Mesothelial cell of epicardium (in vitro differentiated cells): ENCODE measurements around the gene RBM8A. TPM values are rescaled to one million over a fixed set of nuclear protein-coding genes. Genes with fewer than 3 reads are reported as not detected.

ENCODE experiments used
- DNase-seq, 2 experiments: peaks; one replicate each; pipeline ENCODE4 v3.0.0; 2021; ENCODE audit warnings: low spot score in 2 of 2; ENCODE audit not compliant: unreplicated experiment in 2 of 2
- H3K27ac Mint-ChIP-seq: 2 replicates; pipeline ENCODE4 v1.8.0; 2021; ENCODE audit warnings: mixed read lengths
- H3K27me3 Mint-ChIP-seq: 2 replicates; pipeline ENCODE4 v1.8.0; 2021; ENCODE audit warnings: low read depth, mixed read lengths
- H3K36me3 Mint-ChIP-seq: 2 replicates; pipeline ENCODE4 v1.8.0; 2021; ENCODE audit warnings: mixed read lengths
- H3K4me1 Mint-ChIP-seq: 2 replicates; pipeline ENCODE4 v1.8.0; 2021; ENCODE audit warnings: mixed read lengths
- H3K4me3 Mint-ChIP-seq: 2 replicates; pipeline ENCODE4 v1.8.0; 2021; ENCODE audit warnings: mild to moderate bottlenecking, moderate library complexity, mixed read lengths
- H3K9me3 Mint-ChIP-seq: 2 replicates; pipeline ENCODE4 v1.8.0; 2021; ENCODE audit warnings: mixed read lengths
- total RNA-seq: library from RNA; stranded (reverse); gene quantifications from 3 replicates; pipeline ENCODE4 v1.2.1, GENCODE V29; 2021
- TF ChIP-seq, protein P1 (sequence below): fragments of 200-600 bp; sonication (generic); IDR thresholded peaks from one replicate; pipeline ENCODE4 v1.5.0; 2021; ENCODE audit warnings: antibody characterized with exemption; ENCODE audit not compliant: unreplicated experiment

Gene RBM8A
- total RNA-seq, 1 donor from 2014 or later: 148 TPM

- no peak overlapping the region for H3K4me3 Mint-ChIP-seq
- H3K27ac Mint-ChIP-seq: no peak overlapping the region
- TF ChIP-seq, protein P1, sequence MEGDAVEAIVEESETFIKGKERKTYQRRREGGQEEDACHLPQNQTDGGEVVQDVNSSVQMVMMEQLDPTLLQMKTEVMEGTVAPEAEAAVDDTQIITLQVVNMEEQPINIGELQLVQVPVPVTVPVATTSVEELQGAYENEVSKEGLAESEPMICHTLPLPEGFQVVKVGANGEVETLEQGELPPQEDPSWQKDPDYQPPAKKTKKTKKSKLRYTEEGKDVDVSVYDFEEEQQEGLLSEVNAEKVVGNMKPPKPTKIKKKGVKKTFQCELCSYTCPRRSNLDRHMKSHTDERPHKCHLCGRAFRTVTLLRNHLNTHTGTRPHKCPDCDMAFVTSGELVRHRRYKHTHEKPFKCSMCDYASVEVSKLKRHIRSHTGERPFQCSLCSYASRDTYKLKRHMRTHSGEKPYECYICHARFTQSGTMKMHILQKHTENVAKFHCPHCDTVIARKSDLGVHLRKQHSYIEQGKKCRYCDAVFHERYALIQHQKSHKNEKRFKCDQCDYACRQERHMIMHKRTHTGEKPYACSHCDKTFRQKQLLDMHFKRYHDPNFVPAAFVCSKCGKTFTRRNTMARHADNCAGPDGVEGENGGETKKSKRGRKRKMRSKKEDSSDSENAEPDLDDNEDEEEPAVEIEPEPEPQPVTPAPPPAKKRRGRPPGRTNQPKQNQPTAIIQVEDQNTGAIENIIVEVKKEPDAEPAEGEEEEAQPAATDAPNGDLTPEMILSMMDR: no peak
- H3K36me3 Mint-ChIP-seq: peaks cover 14% of the 10 kb centered on the region
- no peaks in the 10 kb centered on the region for H3K9me3 Mint-ChIP-seq
- H3K4me1 Mint-ChIP-seq: peaks cover 5% of the 10 kb centered on the region
- no peaks in the 10 kb centered on the region for H3K27me3 Mint-ChIP-seq
- DNase-seq: no peak
Measured at GRCh38 chr1:145908653-145909052, 18.6 kb downstream of the RBM8A start.

DNA sequence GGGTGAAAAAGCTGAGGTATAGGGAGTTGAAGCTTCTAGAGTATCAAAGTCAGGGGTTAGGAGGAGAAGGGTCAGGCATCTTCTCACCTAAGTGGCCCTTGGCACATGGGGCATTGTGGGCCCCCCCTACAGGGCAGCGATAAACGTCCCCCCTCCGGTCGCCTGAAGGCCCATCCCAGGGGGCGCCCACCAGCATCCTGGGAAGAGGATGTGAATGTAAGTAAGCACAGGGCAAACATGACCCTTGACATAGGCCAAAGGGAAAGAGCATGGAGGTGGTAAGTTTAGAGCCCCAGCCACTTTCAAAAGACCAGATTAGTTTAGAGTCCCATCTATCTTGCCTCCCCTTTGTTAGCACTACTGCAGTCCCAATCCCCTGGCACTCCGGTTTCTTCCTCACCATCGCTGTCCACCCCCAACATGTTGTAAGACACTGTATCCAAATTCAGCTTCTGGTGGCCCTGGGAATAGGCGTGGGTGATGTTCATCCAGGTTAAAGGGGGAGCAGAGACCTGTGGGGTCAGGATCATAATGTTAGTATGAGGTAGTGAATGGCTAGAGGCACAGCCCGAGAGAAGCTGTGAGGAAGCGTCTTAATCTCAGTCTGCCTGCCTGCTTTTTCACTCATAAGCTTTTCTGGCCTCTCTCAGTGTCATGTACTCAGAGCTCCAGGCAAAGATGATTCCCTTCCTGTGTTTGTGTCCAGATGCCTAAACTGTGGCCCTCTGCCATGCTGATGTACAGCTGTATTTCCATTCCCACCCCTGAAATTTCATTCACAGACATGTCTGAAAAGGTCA lies 20.1 kb downstream of the RBM8A start:
- no peak overlapping the region for H3K4me3 Mint-ChIP-seq
- peaks cover 5% of the 10 kb centered on the region for H3K4me1 Mint-ChIP-seq
- peaks cover 6% of the 10 kb centered on the region for H3K36me3 Mint-ChIP-seq
- TF ChIP-seq, protein P1: no peak
- no peaks in the 10 kb centered on the region for H3K9me3 Mint-ChIP-seq
- DNase-seq: no peak
- no peaks in the 10 kb centered on the region for H3K27me3 Mint-ChIP-seq
- H3K27ac Mint-ChIP-seq: no peak overlapping the region

- TF ChIP-seq, protein P1: no peak
- H3K27me3 Mint-ChIP-seq: peaks cover 2% of the 10 kb centered on the region
- no peak overlapping the region for H3K4me3 Mint-ChIP-seq
- H3K36me3 Mint-ChIP-seq: no peaks in the 10 kb centered on the region
- H3K27ac Mint-ChIP-seq: no peak overlapping the region
- no peaks in the 10 kb centered on the region for H3K9me3 Mint-ChIP-seq
- no peak for DNase-seq
- no peaks in the 10 kb centered on the region for H3K4me1 Mint-ChIP-seq
Measured at GRCh38 chr1:145901312-145902021, 25.8 kb downstream of the RBM8A start.

- H3K27me3 Mint-ChIP-seq: peaks cover 4% of the 10 kb centered on the region
- no peaks in the 10 kb centered on the region for H3K9me3 Mint-ChIP-seq
- no peak overlapping the region for H3K27ac Mint-ChIP-seq
- DNase-seq: no peak
- no peaks in the 10 kb centered on the region for H3K36me3 Mint-ChIP-seq
- no peaks in the 10 kb centered on the region for H3K4me1 Mint-ChIP-seq
- TF ChIP-seq, protein P1: no peak
- no peak overlapping the region for H3K4me3 Mint-ChIP-seq
Measured at GRCh38 chr1:145898756-145899155, 28.5 kb downstream of the RBM8A start.

GRCh38 chr1:145897969-145898368 lies 29.3 kb downstream of the RBM8A start:
- H3K4me3 Mint-ChIP-seq: no peak overlapping the region
- peaks cover 4% of the 10 kb centered on the region for H3K27me3 Mint-ChIP-seq
- no peaks in the 10 kb centered on the region for H3K36me3 Mint-ChIP-seq
- no peak overlapping the region for H3K27ac Mint-ChIP-seq
- H3K9me3 Mint-ChIP-seq: no peaks in the 10 kb centered on the region
- no peak for DNase-seq
- peaks cover 3% of the 10 kb centered on the region for H3K4me1 Mint-ChIP-seq
- TF ChIP-seq, protein P1: no peak
